ENCODE results near the gene BICRA. TPM values are rescaled to one million over a fixed set of nuclear protein-coding genes. Genes with fewer than 3 reads are reported as not detected.

The BICRA gene
- total and polyA plus RNA-seq, 2 experiments from 2014 or later, result 3.4 to 5.4 TPM

- peaks cover 41% of the 10 kb centered on the region for H4K20me1 ChIP-seq (ENCODE audit: insufficient read depth, poor library complexity, severe bottlenecking)
- no peaks in the 10 kb centered on the region for H3K9me2 ChIP-seq (replicated peaks; ENCODE audit: insufficient read depth)
- H3K27ac ChIP-seq, result no peak overlapping the region
- peaks cover 97% of the 10 kb centered on the region for H3K79me2 ChIP-seq
- H3K9me3 ChIP-seq (ENCODE audit: low read depth), result no peaks in the 10 kb centered on the region
- no peak for TF ChIP-seq EZH2 (IDR thresholded peaks at IDR 0.05; ENCODE audit: borderline replicate concordance)
- TF ChIP-seq CTCF (IDR thresholded peaks at IDR 0.05; ENCODE audit: poor library complexity), result no peak
- TF ChIP-seq EZH2phosphoT487 (IDR thresholded peaks at IDR 0.05; ENCODE audit: low read depth, severe bottlenecking, unreplicated experiment), result no peak
- no peaks in the 10 kb centered on the region for H3K36me3 ChIP-seq (replicated peaks; ENCODE audit: insufficient read depth, low read depth)
- H3K4me3 ChIP-seq, result no peak overlapping the region
- H3K27me3 ChIP-seq, result no peaks in the 10 kb centered on the region
- no peak overlapping the region for H2AFZ ChIP-seq
- 91% methylated on average over 5 of the region's 5 CpGs for WGBS (ENCODE audit: low lambda C conversion rate, missing lambda C conversion rate)
- H3K4me2 ChIP-seq, result no peak overlapping the region
- H3K4me1 ChIP-seq (ENCODE audit: insufficient read depth), result peaks cover 13% of the 10 kb centered on the region
- DNase-seq (ENCODE audit: low spot score), result no peak
Observed at GRCh38 chr19:47643281-47643680, 34.3 kb downstream of the BICRA start.

- no peaks in the 10 kb centered on the region for H3K9me2 ChIP-seq (replicated peaks; ENCODE audit: insufficient read depth)
- H3K27ac ChIP-seq, result peak overlapping the region; percentile 47
- peaks cover 93% of the 10 kb centered on the region for H3K79me2 ChIP-seq
- H3K4me3 ChIP-seq, result no peak overlapping the region
- 83% methylated on average over 1 of the region's 1 CpG for WGBS (ENCODE audit: low lambda C conversion rate, missing lambda C conversion rate)
- H3K4me1 ChIP-seq (ENCODE audit: insufficient read depth), result peaks cover 17% of the 10 kb centered on the region
- no peak overlapping the region for H2AFZ ChIP-seq
- no peaks in the 10 kb centered on the region for H3K36me3 ChIP-seq (replicated peaks; ENCODE audit: insufficient read depth, low read depth)
- TF ChIP-seq EZH2phosphoT487 (IDR thresholded peaks at IDR 0.05; ENCODE audit: low read depth, severe bottlenecking, unreplicated experiment), result no peak
- TF ChIP-seq EZH2 (IDR thresholded peaks at IDR 0.05; ENCODE audit: borderline replicate concordance), result no peak
- no peak for TF ChIP-seq CTCF (IDR thresholded peaks at IDR 0.05; ENCODE audit: poor library complexity)
- no peak overlapping the region for H3K4me2 ChIP-seq
- H3K27me3 ChIP-seq, result no peaks in the 10 kb centered on the region
- no peaks in the 10 kb centered on the region for H3K9me3 ChIP-seq (ENCODE audit: low read depth)
- peaks cover 41% of the 10 kb centered on the region for H4K20me1 ChIP-seq (ENCODE audit: insufficient read depth, poor library complexity, severe bottlenecking)
- no peak for DNase-seq (ENCODE audit: low spot score)
Observed at GRCh38 chr19:47644199-47644598, 35.3 kb downstream of the BICRA start.

GRCh38 chr19:47644743-47645482 lies 36.0 kb downstream of the BICRA start:
- Histone ChIP-seq H3K4me2 (peak overlapping the region; percentile 57), H3K4me3 (no peak overlapping the region), H4K20me1 (ENCODE audit: insufficient read depth, poor library complexity, severe bottlenecking) (peaks cover 41% of the 10 kb centered on the region), H3K79me2 (peaks cover 93% of the 10 kb centered on the region), H3K4me1 (ENCODE audit: insufficient read depth) (peaks cover 19% of the 10 kb centered on the region), H3K36me3 (replicated peaks; ENCODE audit: insufficient read depth, low read depth) (no peaks in the 10 kb centered on the region), H3K27me3 (no peaks in the 10 kb centered on the region), H3K9me2 (replicated peaks; ENCODE audit: insufficient read depth) (no peaks in the 10 kb centered on the region), H2AFZ (no peak overlapping the region), H3K27ac (peak overlapping the region; percentile 47), H3K9me3 (ENCODE audit: low read depth) (no peaks in the 10 kb centered on the region)
- 67% methylated on average over 18 of the region's 18 CpGs for WGBS (ENCODE audit: low lambda C conversion rate, missing lambda C conversion rate)
- TF ChIP-seq CTCF (IDR thresholded peaks at IDR 0.05; ENCODE audit: poor library complexity) (no peak), EZH2 (IDR thresholded peaks at IDR 0.05; ENCODE audit: borderline replicate concordance) (no peak)
- DNase-seq (ENCODE audit: low spot score), result no peak

All from hepatocyte (in vitro differentiated cells).